Liver (tissue), 3 donors: ENCODE measurements around the gene POLR3GL.

Source experiments
- GABPA ChIP-seq, 2 donors: IDR thresholded peaks in 1 of 2; conservative IDR thresholded peaks in 1 of 2; 2 replicates each; pipeline ENCODE4 v1.6.1; 2016; ENCODE audit warnings: antibody characterized with exemption in 2 of 2, mild to moderate bottlenecking in 1 of 2, moderate library complexity in 1 of 2
- RAD21 ChIP-seq, 2 donors: IDR thresholded peaks; 2 replicates each; pipeline ENCODE4 v1.6.1; 2016; ENCODE audit warnings: antibody characterized with exemption in 2 of 2, mild to moderate bottlenecking in 2 of 2
- TAF1 ChIP-seq: conservative IDR thresholded peaks from 2 replicates; pipeline ENCODE4 v1.6.1; 2016; ENCODE audit warnings: antibody characterized with exemption, mild to moderate bottlenecking
- YY1 ChIP-seq: IDR thresholded peaks from 2 replicates; pipeline ENCODE4 v1.6.1; 2016; ENCODE audit warnings: antibody characterized with exemption, mild to moderate bottlenecking
- TF ChIP-seq, protein P1 (sequence below): IDR thresholded peaks from 2 replicates; pipeline ENCODE4 v1.6.1; 2016; ENCODE audit warnings: antibody characterized with exemption
- TF ChIP-seq, protein P2 (sequence below): fragments of 150-350 bp; IDR thresholded peaks from 2 replicates; pipeline ENCODE4 v1.5.1; 2017; ENCODE audit warnings: improper control_type of control experiment, low read depth, low read length; ENCODE audit not compliant: missing input control
- TF ChIP-seq, protein P3 (sequence below): IDR thresholded peaks from 2 replicates; pipeline ENCODE4 v1.6.1; 2016; ENCODE audit warnings: antibody characterized with exemption, mild to moderate bottlenecking
- TF ChIP-seq, protein P4 (sequence below): IDR thresholded peaks from 2 replicates; pipeline ENCODE4 v1.6.1; 2016; ENCODE audit warnings: antibody characterized with exemption
- donor health status: healthy.
- donor health status: healthy.

- TF ChIP-seq, protein P1, sequence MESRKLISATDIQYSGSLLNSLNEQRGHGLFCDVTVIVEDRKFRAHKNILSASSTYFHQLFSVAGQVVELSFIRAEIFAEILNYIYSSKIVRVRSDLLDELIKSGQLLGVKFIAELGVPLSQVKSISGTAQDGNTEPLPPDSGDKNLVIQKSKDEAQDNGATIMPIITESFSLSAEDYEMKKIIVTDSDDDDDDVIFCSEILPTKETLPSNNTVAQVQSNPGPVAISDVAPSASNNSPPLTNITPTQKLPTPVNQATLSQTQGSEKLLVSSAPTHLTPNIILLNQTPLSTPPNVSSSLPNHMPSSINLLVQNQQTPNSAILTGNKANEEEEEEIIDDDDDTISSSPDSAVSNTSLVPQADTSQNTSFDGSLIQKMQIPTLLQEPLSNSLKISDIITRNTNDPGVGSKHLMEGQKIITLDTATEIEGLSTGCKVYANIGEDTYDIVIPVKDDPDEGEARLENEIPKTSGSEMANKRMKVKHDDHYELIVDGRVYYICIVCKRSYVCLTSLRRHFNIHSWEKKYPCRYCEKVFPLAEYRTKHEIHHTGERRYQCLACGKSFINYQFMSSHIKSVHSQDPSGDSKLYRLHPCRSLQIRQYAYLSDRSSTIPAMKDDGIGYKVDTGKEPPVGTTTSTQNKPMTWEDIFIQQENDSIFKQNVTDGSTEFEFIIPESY: no peak
- TF ChIP-seq TAF1: no peak
- TF ChIP-seq, protein P2, sequence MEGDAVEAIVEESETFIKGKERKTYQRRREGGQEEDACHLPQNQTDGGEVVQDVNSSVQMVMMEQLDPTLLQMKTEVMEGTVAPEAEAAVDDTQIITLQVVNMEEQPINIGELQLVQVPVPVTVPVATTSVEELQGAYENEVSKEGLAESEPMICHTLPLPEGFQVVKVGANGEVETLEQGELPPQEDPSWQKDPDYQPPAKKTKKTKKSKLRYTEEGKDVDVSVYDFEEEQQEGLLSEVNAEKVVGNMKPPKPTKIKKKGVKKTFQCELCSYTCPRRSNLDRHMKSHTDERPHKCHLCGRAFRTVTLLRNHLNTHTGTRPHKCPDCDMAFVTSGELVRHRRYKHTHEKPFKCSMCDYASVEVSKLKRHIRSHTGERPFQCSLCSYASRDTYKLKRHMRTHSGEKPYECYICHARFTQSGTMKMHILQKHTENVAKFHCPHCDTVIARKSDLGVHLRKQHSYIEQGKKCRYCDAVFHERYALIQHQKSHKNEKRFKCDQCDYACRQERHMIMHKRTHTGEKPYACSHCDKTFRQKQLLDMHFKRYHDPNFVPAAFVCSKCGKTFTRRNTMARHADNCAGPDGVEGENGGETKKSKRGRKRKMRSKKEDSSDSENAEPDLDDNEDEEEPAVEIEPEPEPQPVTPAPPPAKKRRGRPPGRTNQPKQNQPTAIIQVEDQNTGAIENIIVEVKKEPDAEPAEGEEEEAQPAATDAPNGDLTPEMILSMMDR: no peak
- no peak for TF ChIP-seq GABPA (IDR thresholded peaks at IDR 0.05 in 1 of 2, conservative IDR thresholded peaks at IDR 0.05 in 1 of 2)
- no peak for TF ChIP-seq YY1
- TF ChIP-seq, protein P3, sequence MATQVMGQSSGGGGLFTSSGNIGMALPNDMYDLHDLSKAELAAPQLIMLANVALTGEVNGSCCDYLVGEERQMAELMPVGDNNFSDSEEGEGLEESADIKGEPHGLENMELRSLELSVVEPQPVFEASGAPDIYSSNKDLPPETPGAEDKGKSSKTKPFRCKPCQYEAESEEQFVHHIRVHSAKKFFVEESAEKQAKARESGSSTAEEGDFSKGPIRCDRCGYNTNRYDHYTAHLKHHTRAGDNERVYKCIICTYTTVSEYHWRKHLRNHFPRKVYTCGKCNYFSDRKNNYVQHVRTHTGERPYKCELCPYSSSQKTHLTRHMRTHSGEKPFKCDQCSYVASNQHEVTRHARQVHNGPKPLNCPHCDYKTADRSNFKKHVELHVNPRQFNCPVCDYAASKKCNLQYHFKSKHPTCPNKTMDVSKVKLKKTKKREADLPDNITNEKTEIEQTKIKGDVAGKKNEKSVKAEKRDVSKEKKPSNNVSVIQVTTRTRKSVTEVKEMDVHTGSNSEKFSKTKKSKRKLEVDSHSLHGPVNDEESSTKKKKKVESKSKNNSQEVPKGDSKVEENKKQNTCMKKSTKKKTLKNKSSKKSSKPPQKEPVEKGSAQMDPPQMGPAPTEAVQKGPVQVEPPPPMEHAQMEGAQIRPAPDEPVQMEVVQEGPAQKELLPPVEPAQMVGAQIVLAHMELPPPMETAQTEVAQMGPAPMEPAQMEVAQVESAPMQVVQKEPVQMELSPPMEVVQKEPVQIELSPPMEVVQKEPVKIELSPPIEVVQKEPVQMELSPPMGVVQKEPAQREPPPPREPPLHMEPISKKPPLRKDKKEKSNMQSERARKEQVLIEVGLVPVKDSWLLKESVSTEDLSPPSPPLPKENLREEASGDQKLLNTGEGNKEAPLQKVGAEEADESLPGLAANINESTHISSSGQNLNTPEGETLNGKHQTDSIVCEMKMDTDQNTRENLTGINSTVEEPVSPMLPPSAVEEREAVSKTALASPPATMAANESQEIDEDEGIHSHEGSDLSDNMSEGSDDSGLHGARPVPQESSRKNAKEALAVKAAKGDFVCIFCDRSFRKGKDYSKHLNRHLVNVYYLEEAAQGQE: no peak
- TF ChIP-seq RAD21 (IDR thresholded peaks at IDR 0.05): no peak
- TF ChIP-seq, protein P4, sequence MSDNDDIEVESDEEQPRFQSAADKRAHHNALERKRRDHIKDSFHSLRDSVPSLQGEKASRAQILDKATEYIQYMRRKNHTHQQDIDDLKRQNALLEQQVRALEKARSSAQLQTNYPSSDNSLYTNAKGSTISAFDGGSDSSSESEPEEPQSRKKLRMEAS: no peak
These were observed 28.2 kb upstream of the POLR3GL start for GRCh38 chr1:145936247-145936646.
